ENCODE data around the gene CPED1.

The CPED1 gene

DNA sequence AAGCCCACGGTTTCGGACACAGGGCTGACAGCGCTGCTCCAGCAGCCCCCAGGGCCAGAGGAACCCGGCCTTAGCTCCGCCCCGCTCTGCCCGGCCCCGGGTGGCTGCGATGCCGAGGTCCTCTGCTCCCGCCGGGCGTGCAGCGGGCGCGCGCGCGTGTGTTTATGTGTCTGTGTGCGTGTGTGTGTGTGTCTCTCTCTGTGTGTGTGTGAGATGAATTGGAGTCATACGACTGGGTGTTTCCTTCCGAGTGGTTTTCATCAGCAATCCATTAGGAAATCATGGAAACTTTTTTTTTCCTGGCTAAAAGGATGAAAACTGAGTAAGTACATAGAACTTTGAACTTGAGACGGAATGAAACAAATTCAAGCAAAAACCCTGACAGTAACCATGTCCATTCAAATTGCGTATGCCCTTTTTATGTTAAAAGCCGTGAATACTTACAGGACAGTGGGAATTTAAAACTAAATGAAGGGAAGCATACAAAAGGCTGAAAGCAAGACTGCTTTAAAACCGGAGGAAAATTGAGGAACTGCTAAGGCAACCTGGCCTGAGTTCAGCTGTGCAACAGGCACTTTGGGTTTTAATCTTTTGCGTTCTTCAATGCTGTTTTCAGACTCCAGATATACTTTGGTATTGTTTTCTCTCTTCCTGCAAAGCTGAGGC lies at the start of gene CPED1:
Gene CPED1, plus strand, starts transcription at position 121 of the 666 bp plus-strand sequence. CDS start 911 bp downstream, outside the sequence.
- TF ChIP-seq, protein P1, sequence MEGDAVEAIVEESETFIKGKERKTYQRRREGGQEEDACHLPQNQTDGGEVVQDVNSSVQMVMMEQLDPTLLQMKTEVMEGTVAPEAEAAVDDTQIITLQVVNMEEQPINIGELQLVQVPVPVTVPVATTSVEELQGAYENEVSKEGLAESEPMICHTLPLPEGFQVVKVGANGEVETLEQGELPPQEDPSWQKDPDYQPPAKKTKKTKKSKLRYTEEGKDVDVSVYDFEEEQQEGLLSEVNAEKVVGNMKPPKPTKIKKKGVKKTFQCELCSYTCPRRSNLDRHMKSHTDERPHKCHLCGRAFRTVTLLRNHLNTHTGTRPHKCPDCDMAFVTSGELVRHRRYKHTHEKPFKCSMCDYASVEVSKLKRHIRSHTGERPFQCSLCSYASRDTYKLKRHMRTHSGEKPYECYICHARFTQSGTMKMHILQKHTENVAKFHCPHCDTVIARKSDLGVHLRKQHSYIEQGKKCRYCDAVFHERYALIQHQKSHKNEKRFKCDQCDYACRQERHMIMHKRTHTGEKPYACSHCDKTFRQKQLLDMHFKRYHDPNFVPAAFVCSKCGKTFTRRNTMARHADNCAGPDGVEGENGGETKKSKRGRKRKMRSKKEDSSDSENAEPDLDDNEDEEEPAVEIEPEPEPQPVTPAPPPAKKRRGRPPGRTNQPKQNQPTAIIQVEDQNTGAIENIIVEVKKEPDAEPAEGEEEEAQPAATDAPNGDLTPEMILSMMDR (IDR thresholded peaks at IDR 0.05) = no peak

DNA sequence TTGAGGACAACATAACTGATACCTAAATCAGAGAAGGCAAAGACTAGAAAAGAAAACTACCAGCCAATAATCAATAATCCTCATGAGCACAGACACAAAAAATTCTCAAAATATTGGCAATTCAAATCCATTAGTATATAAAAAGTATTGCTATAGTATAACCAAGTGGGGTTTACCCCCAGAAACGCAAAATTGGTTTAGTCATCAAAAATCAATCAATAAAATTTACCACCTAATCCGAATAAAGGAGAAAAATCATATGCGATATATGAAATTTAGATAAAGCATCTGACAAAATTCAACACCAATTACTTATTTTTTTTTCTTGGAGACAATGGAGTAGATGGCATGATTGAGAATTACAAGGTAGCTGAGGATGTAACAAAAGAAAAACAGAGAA lies 49.2 kb upstream of the CPED1 start:
- TF ChIP-seq, protein P1 (IDR thresholded peaks at IDR 0.05) = no peak

DNA sequence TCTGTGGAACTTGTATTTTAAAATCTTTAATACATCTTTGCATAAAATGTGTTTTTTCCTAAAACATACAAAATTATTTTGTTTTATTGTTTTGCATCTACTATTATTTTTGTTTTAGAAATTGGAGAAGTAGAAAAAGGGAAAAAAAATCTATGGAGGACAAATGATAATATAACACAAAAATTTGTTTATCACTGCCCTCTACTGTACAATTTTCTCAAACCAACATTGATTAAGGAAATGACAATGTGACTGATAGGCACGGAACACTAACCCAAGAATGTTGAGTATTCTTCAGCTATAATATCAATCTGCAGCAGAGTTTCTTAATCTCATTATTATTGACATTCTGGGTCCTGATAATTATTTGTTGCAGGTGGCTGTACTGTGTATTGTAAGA lies 47.4 kb upstream of the CPED1 start:
- TF ChIP-seq, protein P1 (IDR thresholded peaks at IDR 0.05) = peak; percentile 57

DNA sequence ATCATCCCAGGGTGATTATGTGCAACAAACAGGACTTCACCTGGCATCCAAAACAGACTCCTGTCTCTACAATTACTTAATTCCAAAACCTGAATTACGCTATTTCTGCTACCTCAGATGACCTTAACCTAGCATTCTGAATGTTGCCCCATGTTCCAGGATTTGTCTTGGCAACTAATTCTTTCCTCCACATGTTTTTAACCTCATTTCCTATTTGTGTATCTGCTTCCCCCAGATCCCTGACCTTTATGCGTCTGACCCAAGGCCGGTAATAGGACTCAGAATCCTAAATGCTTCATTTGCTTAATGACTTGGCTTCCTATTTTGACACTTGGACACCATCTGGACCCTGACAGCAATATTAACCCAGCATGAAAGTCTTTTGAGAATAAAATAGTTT lies 46.7 kb upstream of the CPED1 start:
- TF ChIP-seq, protein P1 (IDR thresholded peaks at IDR 0.05) = no peak

DNA sequence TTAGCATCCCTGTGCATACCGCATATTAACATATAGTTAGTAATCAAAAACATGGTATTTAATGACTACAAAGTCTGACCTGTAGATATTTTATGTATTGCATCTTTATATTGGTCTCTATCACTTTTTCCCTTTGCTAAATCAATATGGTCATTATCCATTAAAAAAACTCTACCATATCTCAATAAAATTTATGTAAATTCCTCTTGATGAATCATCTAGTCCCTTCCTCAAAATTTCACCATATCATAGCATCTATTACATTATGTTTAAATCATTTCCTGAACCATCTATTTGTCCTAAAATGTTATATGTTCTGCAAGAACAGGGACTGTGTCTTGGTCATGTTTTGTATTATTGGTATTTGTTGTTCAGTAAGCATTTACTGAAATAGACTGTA lies 45.6 kb upstream of the CPED1 start:
- TF ChIP-seq, protein P1 (IDR thresholded peaks at IDR 0.05) = no peak

DNA sequence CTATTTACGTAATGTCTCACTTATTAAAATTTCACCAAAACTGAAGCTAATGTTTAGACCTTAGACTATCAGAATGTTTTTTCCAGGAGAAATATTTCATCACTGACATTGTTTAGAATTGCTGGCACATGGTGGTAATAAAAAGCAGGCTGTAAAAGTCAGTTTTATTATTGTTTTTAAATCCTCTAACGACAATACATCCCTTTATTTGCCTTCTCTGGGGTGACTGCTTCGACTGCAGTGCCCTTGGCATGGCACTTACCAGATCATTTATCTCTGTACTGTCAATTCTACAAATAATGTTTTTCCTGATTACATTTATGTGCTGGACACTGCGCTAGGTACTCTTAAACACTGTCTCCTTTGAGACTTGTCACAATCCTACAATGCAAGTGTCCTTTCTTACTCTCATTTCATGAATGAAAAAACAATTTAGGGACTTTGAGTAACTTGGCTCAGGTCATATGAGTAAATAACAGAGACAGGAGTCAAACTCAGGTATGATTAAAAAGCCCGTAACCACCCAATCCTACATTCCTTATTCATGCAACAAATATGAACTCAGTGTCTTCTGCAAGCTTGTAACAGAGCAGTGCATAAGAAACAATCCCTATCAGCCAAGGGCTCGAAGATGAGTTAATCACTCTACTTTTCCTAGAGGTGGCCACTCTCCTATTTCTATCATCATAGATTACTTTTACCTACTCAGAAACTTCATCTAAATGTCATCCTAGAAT lies 43.5 kb upstream of the CPED1 start:
- TF ChIP-seq, protein P1 (IDR thresholded peaks at IDR 0.05) = no peak

DNA sequence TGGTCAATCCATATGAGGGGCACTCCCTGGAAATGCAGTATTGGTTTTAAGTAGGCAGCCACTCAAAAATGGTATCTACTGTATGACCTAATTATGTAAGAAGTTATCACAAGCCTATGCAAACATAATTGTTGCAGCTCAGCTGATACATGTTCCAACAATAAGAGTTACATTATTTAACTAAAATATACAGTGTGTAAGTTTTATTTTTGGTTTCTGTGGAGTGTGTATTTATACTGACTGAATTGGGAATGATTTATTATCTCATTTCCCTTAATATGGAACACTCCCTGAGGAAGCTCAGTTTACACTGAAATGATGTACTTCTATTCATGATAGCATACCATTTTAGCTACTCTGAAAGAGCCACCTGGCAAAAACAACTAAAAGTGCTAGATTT lies 40.5 kb upstream of the CPED1 start:
- TF ChIP-seq, protein P1 (IDR thresholded peaks at IDR 0.05) = no peak

Measured in LNCAP (cell line).